ENCODE data around the gene NAV3. TPM values are rescaled to one million over a fixed set of nuclear protein-coding genes. Genes with fewer than 3 reads are reported as not detected.

Gene NAV3
- total and polyA plus RNA-seq, 4 donors, result 0.22 to 1.7 (median 0.71) TPM

DNA sequence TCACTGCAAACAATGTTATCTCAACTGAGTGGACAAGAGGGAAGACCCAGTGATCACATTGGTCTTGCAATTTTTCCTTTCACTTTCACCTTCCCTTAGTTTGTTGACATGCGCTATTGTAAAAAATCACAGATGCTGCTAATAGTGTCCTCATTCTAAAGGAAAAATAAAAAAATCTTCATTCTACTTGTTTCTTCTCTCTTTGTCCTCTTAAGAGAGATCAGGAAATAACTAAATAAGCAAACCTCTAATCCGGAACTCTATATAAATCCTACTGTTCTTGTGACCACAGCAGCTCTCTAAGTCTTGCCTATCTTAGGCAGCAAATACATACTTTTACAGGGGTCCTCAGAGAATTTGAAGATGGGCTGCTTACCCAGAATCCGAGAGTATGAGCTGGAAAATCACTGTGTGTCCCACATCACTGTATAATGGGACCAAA, 257.7 kb downstream of the NAV3 start:
- Histone ChIP-seq H3K9me3 (ENCODE audit: control insufficient read depth in 4 of 4, low read length in 3 of 4) (no peaks in the 10 kb centered on the region), H3K27ac (ENCODE audit: low read depth in 1 of 2, low read length in 2 of 2) (no peak overlapping the region), H3K27me3 (ENCODE audit: control insufficient read depth in 4 of 4, insufficient read depth in 4 of 4, low read length in 3 of 4) (no peaks in the 10 kb centered on the region), H3K4me3 (ENCODE audit: low read depth in 1 of 3, low read length in 3 of 3) (peak overlapping the region in 2 of 3 donors; percentile 24 to 37), H3K9ac (ENCODE audit: low read depth in 1 of 2, low read length in 2 of 2) (no peak overlapping the region), H3K4me1 (ENCODE audit: control insufficient read depth in 4 of 4, insufficient read depth in 4 of 4, low read length in 3 of 4) (no peaks in the 10 kb centered on the region), H3K36me3 (ENCODE audit: control insufficient read depth in 4 of 4, insufficient read depth in 3 of 4, low read depth in 1 of 4, low read length in 3 of 4) (no peaks in the 10 kb centered on the region)
- WGBS, result 47% methylated on average over 3 of the region's 3 CpGs
- no peak for TF ChIP-seq RXRA (IDR thresholded peaks at IDR 0.05)
- TF ChIP-seq NR2F2 (IDR thresholded peaks at IDR 0.05), result no peak
- no peak for TF ChIP-seq FOXA1 (IDR thresholded peaks at IDR 0.05)
- DNase-seq (ENCODE audit: low spot score), result no peak

DNA sequence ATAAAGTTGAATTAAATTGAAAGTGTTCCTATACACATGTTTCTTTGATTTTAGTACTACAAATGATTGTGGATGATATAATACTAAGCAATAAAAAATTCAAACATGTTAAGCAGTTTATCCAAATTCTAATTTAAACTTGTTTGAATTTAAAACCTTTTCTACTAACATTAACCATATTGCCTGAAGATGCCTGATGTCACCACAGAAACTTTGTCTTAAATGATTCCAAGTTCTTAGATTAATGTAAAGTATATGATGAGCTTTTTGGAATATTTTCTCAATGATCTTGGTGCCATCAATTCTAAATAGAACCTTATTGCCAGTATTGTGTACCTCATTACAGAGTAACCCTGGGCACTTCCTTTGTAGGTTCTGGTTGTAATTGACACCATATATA, 259.6 kb downstream of the NAV3 start:
- no peaks in the 10 kb centered on the region for H3K36me3 ChIP-seq (ENCODE audit: control insufficient read depth in 4 of 4, insufficient read depth in 3 of 4, low read depth in 1 of 4, low read length in 3 of 4)
- H3K27me3 ChIP-seq (ENCODE audit: control insufficient read depth in 4 of 4, insufficient read depth in 4 of 4, low read length in 3 of 4), result no peaks in the 10 kb centered on the region
- no peak overlapping the region for H3K27ac ChIP-seq (ENCODE audit: low read depth in 1 of 2, low read length in 2 of 2)
- DNase-seq (ENCODE audit: low spot score), result no peak
- no peak overlapping the region for H3K4me3 ChIP-seq (ENCODE audit: low read depth in 1 of 3, low read length in 3 of 3)
- TF ChIP-seq EGR1 (IDR thresholded peaks at IDR 0.05; ENCODE audit: low read depth in 2 of 2) (no peak), YY1 (IDR thresholded peaks at IDR 0.05) (no peak), FOXA2 (IDR thresholded peaks at IDR 0.05) (no peak), RXRA (IDR thresholded peaks at IDR 0.05) (no peak), RAD21 (IDR thresholded peaks at IDR 0.05) (no peak), GABPA (IDR thresholded peaks at IDR 0.05 in 1 of 2, conservative IDR thresholded peaks at IDR 0.05 in 1 of 2) (no peak), ZBTB33 (IDR thresholded peaks at IDR 0.05) (no peak), NR2F2 (IDR thresholded peaks at IDR 0.05) (no peak)
- TF ChIP-seq, protein P1, sequence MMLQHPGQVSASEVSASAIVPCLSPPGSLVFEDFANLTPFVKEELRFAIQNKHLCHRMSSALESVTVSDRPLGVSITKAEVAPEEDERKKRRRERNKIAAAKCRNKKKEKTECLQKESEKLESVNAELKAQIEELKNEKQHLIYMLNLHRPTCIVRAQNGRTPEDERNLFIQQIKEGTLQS (IDR thresholded peaks at IDR 0.05), result no peak
- H3K9me3 ChIP-seq (ENCODE audit: control insufficient read depth in 4 of 4, low read length in 3 of 4), result no peaks in the 10 kb centered on the region
- no peak overlapping the region for H3K9ac ChIP-seq (ENCODE audit: low read depth in 1 of 2, low read length in 2 of 2)
- H3K4me1 ChIP-seq (ENCODE audit: control insufficient read depth in 4 of 4, insufficient read depth in 4 of 4, low read length in 3 of 4), result no peaks in the 10 kb centered on the region

DNA sequence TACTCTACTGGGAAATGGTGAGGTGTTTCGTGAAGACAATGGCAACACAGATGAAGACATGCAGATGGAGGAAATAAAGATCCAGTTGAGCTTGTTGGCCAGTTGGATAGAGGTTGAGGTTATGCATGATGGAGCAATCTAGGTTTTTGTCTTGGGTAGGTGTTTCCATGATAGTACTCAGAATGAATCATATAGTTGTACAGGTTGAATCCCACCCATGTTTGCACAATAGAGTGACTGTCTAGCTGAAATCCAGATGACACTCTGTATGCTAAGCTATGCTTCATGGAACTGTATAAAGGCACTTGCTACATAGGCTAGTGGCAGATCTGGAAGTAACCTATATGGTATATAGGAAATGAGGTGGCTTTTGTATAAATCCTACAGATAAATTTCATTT, 264.9 kb downstream of the NAV3 start:
- TF ChIP-seq HNF4A (conservative IDR thresholded peaks at IDR 0.05) (no peak), RAD21 (IDR thresholded peaks at IDR 0.05) (no peak), TAF1 (conservative IDR thresholded peaks at IDR 0.05) (no peak), GABPA (IDR thresholded peaks at IDR 0.05 in 1 of 2, conservative IDR thresholded peaks at IDR 0.05 in 1 of 2) (no peak), NR2F2 (IDR thresholded peaks at IDR 0.05) (no peak), HNF4G (IDR thresholded peaks at IDR 0.05) (no peak), EGR1 (IDR thresholded peaks at IDR 0.05; ENCODE audit: low read depth in 2 of 2) (no peak), FOXA2 (IDR thresholded peaks at IDR 0.05) (no peak)
- TF ChIP-seq, protein P2, sequence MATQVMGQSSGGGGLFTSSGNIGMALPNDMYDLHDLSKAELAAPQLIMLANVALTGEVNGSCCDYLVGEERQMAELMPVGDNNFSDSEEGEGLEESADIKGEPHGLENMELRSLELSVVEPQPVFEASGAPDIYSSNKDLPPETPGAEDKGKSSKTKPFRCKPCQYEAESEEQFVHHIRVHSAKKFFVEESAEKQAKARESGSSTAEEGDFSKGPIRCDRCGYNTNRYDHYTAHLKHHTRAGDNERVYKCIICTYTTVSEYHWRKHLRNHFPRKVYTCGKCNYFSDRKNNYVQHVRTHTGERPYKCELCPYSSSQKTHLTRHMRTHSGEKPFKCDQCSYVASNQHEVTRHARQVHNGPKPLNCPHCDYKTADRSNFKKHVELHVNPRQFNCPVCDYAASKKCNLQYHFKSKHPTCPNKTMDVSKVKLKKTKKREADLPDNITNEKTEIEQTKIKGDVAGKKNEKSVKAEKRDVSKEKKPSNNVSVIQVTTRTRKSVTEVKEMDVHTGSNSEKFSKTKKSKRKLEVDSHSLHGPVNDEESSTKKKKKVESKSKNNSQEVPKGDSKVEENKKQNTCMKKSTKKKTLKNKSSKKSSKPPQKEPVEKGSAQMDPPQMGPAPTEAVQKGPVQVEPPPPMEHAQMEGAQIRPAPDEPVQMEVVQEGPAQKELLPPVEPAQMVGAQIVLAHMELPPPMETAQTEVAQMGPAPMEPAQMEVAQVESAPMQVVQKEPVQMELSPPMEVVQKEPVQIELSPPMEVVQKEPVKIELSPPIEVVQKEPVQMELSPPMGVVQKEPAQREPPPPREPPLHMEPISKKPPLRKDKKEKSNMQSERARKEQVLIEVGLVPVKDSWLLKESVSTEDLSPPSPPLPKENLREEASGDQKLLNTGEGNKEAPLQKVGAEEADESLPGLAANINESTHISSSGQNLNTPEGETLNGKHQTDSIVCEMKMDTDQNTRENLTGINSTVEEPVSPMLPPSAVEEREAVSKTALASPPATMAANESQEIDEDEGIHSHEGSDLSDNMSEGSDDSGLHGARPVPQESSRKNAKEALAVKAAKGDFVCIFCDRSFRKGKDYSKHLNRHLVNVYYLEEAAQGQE (IDR thresholded peaks at IDR 0.05), result no peak
- DNase-seq (ENCODE audit: low spot score), result no peak
- Histone ChIP-seq H3K9ac (ENCODE audit: low read depth in 1 of 2, low read length in 2 of 2) (no peak overlapping the region), H3K4me3 (ENCODE audit: low read depth in 1 of 3, low read length in 3 of 3) (no peak overlapping the region), H3K27ac (ENCODE audit: low read depth in 1 of 2, low read length in 2 of 2) (no peak overlapping the region), H3K27me3 (ENCODE audit: control insufficient read depth in 4 of 4, insufficient read depth in 4 of 4, low read length in 3 of 4) (no peaks in the 10 kb centered on the region), H3K36me3 (ENCODE audit: control insufficient read depth in 4 of 4, insufficient read depth in 3 of 4, low read depth in 1 of 4, low read length in 3 of 4) (no peaks in the 10 kb centered on the region), H3K4me1 (ENCODE audit: control insufficient read depth in 4 of 4, insufficient read depth in 4 of 4, low read length in 3 of 4) (no peaks in the 10 kb centered on the region), H3K9me3 (ENCODE audit: control insufficient read depth in 4 of 4, low read length in 3 of 4) (no peaks in the 10 kb centered on the region)
- 89% methylated on average over 1 of the region's 1 CpG for WGBS
